NOMO-1 treated with dmso at 0.1 percent for 144 hours (cell line): ENCODE data around the gene ZC3H12C.
"Not testable (repeated sequence)": the region's sequence is repeated elsewhere in the genome, so short reads cannot be mapped to it uniquely, and the experiment has no call there.

ENCODE experiments used
- DNase-seq: peaks from one replicate; lab custom pipeline; 2025; ENCODE audit not compliant: unreplicated experiment; lab: John Stamatoyannopoulos, UW

ZC3H12C gene

GRCh38 chr11:110208678-110209312 lies 115.6 kb downstream of the ZC3H12C start:
- DNase-seq = not testable (repeated sequence)

- DNase-seq = not testable (repeated sequence)
These were observed 116.1 kb downstream of the ZC3H12C start for GRCh38 chr11:110209313-110209694.

GRCh38 chr11:110217223-110217877 lies 124.2 kb downstream of the ZC3H12C start:
- no peak for DNase-seq

GRCh38 chr11:110217936-110218335 lies 124.7 kb downstream of the ZC3H12C start:
- no peak for DNase-seq

GRCh38 chr11:110219006-110219785 lies 126.0 kb downstream of the ZC3H12C start:
- DNase-seq = no peak
